NCI-H1092 (cell line): ENCODE data around the gene NPIPB6.

Source experiments
- DNase-seq: peaks from one replicate; lab custom pipeline; 2025; lab: John Stamatoyannopoulos, UW

NPIPB6 gene

DNA sequence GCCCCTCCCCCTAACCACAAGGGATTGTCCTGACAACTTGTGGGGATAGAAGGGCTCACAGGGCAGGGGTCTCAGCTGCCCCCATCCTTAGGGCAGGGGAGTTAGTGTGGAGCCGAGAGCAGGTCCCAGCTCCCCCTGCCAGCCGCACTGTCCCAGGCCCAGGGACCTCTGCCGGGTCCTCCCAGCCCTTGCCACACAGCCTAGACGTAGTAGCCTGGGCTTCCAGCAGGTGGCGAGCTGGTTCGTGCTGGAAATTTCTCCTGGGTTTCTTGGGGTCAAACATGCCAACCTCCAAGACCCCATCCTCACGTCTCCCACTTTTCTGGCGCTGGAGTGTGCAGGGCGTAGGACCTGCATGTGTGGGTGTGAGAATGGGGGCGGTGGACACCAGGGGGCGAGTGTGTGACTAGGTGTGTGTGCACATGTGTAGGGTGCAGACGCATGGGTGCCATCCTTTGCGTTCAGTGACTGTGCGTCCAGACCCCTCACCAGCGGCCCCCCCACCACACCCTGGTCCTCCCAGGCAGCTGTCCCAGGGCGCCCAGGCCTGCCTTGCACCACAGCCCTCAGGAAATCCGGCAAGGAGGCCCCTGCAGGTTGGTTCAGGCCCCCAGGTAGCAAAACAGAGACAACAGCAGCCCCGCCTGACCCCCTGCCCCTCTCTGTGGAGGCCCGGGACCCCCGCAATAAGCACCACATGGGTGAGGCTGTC is 41.5 kb downstream of the NPIPB6 start:
- DNase-seq: no peak

DNA sequence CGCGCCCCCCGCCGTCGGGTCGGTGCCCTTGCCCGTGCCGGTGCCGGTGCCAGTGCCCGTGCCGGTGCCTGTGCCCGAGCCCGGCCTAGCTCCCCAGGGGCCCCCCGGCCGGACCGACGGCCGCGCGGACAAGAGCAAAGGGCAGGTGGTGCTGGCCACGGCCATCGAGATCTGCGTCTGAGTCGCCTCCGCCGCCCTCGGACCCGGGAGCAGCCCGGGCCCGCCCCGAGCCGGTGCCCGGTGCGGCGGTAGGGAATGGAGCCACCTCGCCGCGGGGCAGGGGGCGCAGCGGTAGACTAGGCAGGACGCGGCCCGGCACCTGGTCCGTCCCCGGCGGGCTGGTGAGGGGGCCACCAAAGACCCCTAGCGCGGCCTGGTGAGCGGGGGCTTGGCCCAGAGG is 42.6 kb downstream of the NPIPB6 start:
- DNase-seq: no peak

DNA sequence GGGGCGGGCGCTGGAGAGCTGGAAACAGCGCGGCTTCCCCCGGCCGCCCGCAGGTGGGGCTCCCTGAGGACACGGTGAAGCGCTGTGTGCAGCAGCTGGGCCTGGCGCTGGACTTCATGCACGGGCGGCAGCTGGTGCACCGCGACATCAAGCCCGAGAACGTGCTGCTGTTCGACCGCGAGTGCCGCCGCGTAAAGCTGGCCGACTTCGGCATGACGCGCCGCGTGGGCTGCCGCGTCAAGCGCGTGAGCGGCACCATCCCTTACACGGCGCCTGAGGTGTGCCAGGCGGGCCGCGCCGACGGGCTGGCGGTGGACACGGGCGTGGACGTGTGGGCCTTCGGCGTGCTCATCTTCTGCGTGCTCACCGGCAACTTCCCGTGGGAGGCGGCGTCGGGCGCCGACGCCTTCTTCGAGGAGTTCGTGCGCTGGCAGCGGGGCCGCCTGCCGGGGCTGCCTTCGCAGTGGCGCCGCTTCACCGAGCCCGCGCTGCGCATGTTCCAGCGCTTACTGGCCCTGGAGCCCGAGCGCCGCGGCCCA is 43.2 kb downstream of the NPIPB6 start:
- DNase-seq: no peak

DNA sequence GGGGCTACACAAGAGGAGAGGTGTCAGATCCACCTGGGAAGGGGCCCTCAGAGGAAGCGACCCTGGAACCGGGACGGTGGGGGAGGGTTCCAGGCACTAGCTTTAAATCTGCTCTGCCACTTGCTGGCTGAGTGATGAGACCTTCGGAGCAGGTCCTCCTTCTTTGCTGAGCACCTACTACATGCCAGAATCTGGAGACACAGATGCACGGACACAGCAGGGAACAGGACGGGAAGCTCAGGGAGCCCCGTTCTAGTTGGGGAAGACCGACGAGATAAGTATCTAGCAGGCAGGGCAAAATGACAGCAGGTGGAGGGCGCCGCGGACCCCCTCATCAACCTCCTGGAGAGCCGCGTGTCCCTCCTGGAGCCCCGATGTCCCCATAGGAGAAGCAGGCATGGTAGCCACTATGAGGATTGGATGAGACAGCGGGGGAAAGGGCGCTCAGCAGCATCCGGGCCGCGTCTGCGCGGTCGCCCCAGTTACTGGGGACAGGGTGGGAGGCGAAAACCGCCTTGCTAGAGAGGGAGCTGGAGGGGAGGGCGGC is 43.8 kb downstream of the NPIPB6 start:
- no peak for DNase-seq

DNA sequence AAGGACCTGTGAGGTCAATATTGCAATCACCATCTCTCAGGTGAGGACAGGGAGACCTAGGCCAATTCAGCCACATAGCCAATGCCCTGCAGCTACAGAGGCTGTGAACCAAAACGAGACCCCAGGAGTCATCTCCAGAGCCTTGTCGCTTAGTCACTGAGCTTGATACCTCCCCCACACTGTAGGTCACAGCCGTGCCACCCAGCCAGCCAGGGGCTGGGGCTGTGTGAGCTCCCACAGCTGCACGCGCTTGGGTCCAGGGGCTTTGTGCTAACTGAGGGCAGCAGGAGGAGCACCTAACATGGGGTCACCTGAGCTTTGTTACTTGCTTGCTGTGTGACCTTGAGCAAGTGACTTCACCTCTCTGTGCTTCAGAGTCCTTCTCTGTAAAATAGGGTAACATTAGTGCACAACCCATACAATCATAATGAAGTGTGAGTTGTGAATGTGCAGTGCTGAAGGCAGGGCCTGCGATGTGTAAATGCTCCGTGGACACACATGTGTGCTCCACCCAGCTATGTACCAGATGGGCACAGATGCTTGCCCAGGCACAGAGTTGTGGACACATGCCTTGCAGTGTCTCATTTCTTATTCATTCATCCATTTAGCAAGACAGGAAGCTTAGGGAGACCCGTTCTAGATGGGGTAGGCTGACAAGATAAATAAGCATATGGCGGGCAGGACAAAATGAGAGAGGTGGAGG is 45.1 kb downstream of the NPIPB6 start:
- no peak for DNase-seq

DNA sequence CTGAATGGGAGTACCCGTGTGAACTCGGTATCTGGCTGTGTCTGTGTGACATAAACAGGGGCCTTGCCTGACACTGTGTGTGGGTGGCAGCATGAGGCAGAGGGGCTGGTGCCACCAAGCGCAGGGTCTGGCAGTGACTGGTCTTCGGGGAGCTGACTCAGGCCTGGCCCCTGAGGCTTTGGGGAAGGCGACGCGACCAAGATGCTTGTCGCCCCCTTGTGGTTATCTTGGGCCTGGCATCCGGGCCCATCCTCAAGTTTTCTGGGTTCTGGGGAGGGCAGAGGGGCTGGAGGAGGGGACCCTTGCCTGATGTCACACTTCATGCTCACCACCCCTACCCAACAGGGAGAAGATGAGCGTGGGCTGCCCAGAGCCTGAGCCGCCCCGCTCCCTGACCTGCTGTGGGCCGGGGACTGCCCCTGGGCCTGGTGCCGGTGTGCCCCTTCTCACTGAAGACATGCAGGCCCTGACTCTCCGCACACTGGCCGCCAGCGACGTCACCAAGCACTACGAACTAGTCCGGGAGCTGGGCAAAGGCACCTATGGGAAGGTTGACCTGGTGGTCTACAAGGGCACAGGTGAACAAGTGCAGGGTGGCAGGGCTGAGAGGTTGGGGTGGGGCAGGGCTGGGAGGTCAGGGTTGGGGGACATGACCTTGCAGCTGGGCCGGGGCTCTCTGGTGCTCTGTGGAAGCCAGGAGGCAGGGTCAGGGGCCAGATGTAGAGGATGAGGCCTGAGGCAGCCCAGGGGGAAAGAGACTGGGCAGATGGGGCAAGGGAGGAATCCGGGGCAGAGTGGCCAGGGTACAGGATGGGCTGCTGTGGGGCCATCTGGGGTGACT is 46.0 kb downstream of the NPIPB6 start:
- no peak for DNase-seq

DNA sequence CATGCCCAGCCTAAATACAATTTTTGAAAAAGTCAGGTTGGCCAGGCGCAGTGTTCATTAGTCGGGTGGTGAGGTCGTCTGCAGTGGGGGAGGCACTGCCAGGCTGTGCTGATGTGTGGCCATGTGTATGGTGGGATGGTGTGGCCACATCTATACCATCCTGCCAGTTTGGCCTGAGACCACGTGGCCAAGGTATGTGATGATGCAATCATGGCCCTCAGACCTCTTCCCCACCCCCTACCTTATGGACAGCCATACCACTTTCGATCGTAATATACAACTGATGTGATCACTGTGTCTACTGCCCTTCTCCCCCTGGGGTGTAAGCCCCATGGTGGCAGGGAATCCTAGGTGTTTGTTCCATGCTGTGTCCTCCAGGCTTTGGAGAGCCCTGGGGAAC is 47.3 kb downstream of the NPIPB6 start:
- DNase-seq: no peak

DNA sequence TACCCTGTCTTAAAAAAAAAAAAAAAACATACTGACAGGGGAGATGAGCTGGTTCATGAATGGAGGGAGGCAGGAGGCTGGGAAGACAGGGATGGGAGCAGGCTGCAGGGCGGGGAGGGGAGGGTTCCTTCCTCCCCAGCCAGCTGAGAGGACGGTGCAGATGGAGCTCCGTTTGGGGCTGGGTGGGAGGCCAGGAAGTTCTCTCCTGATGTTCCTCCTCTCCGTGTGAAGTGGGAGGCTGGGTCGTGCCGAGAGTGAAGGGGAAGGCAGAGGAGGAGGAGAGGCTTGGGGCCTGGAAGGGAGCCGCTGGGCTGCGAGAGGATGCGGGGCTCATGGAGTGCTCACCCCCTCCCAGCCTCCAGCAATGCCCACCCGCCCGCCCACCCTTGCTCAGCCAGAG is 49.7 kb downstream of the NPIPB6 start:
- DNase-seq: no peak

DNA sequence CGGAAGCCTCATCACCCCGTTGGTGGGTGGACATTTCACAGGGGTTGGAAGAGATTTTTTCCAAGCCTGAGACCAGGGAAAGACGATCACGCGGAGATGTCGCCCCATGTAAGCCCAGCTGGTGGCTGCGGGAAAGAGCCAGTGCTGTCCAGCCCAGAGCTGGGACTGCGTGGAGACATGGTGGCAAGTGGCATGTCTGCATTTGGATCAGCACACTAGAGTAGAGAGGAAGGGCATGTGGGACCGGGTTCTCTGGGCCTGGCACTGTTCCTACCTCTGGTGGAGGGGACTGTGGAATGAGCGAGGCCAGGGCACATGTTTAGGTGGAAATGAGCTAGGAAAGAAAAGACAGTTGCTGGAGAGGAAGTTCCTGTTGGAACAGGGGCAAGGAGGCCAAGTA is 51.0 kb downstream of the NPIPB6 start:
- no peak for DNase-seq

DNA sequence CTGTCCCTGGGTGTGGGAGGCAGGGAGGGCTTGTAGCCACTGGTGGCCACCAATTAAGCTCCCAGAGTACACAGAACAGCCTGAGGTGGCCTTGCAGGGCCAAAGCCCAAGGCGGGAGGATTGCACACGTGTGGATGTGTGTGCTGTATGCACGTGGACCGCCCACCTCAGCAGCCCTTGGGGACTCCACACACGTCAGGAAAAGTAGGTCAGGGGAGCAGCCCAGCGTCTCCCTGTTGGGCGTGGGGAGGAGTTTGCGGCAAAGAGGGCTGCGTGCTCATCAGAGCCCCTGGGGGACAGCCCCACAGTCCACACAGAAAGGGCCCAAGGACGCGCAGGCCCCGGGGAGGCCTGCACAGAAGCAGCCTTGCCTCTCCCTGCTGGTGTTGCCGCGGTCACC is 51.4 kb downstream of the NPIPB6 start:
- no peak for DNase-seq

DNA sequence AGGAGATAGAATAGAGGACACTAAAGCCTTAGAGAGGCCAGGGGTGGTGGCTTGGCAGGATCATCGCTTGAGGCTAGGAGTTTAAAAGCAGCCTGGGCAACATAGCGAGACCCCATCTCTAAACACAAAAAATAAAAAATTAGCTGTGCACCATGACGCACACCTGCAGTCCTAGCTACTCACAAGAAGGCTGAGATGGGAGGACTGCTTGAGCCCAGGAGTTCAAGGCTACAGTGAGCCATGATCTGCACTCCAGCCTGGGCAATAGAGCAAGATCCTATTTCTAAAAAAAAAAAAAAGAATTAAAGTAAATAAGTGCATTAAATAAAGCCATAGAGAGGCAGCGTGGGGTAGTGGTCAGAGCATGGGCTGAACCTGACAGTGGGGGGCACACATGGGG is 51.9 kb downstream of the NPIPB6 start:
- DNase-seq: no peak

DNA sequence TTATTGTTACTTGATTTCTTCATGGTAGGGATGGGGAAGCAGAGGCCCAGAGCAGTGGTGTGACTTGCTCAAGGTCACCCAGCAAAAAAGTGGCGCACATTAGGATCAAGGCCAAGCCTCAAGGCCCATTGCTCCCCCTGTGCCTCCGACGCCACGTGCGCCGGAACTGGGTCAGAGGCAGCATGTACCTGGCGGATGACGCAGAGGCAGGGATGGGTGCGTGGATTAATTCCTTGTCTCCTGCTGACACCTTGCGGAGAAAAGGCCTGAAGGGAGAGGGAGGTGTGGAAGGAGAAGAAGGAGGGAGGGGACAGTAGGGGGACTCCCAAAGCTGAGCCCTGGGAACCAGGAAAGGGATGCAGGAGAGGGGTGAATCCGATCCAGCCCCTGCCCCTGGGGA is 52.5 kb downstream of the NPIPB6 start:
- DNase-seq: no peak

DNA sequence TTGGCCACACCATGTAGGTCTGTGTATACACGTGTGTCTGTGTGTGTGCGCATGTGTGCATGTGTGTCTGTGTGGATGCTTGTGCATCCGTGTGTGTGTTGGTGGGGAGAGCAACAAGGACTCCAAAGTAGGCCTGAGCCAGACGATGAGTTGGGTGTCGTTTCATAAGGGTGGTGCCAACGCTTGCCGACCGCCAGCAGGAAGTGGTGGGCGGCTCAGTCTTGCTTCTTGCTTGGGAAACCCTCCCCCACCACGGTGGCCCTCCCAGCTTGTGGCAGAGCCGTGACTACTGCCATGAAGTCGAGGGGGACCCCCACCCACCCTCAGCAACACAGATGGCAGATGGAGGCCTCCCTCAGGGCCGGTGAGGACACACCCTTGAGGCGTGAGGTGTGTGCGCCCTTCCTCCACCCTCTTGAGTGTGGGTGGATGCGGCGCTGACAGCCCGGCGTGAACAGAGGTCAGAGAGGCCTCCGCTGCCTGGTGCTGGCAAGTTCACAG is 53.4 kb downstream of the NPIPB6 start:
- no peak for DNase-seq

DNA sequence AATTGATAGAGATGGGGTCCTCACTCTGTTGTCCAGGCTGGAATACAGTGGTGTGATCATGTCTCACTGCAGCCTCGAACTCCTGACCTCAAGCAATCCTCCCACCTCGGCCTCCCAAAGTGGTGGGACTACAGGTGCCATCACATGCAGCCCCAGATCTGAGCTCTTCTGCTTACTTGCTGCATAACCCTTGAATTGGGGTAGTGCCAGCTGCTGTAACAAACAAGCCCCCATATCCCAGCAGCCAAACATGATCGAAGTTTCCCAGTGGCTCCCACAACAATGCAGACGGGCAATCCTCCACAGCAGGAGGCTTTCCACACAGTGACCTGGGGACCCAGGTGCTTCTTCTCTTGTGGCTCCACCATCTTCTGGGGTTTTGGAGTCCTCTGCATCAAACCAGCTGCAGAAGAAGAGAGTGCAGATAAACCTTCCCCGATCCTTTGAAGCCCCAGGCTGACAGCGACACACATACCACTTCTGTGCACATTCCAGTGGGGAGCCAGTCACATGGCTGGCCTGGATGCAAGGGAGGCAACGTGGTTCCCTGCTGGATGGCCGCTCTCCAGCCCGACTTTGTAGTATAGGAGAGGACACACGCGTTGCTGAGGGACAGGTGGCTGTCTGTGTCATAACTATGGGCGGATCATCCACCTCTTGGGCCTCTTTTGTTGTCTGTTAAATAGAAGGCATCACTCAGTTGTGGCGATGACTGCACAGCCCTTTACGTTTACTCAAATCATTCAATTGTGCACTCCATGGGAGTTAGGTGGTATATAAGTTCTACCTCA is 54.3 kb downstream of the NPIPB6 start:
- DNase-seq: no peak

DNA sequence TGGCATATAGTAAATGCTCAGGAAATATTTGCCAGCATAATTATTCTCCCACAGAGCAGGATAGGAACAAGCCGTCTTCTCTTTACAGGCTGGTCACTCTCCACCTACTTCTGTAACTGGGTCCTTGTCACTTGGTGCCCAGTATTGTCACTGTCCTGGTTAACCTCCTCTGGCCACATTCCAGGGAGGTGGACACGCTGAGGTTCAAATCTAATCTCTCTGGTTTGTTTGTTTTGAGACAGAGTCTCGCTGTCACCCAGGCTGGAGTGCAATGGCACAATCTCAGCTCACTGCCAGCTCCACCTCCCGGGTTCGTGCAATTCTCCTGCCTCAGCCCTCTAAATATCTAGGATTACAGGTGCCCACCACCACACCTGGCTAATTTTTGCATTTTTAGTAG is 55.4 kb downstream of the NPIPB6 start:
- no peak for DNase-seq

DNA sequence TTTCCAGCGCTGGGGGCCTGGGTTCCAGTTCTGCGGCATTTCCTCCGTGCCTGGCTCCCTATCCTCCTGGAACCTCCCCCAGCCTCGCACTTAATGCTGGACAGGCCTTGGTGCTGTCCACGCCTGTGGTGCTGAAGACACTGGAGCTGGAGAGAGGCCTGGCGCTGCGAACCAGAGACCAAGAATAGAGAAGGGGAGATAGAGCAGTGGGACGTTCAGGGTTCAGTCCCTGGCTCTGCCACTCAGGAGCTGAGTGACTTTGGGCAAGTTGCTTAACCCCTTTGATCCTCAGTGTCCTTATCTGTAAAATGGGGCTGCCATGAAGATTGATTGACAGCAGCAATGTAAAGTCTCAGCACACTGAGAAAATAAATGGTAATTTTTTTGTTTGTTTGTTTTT is 59.1 kb downstream of the NPIPB6 start:
- DNase-seq: no peak

DNA sequence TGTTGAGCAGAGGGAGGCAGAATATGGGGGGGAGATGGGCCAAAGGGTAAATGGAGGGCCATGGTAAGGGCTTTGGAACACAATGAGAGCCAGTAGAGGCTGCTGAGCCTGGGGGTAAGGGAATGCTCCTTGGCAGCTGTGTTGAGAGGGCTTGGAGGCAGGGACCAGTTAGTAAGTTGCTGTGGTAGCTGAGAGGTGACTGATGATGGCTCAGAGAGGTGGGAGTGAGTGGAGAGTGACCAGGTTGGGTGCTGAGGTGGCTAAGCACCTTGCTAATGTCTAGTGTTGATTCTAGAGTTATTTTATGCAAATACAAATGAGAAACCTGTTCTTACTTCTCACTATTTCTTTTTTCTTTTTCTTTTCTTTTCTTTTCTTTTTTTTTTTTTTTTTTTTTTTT is 60.2 kb downstream of the NPIPB6 start:
- no peak for DNase-seq

DNA sequence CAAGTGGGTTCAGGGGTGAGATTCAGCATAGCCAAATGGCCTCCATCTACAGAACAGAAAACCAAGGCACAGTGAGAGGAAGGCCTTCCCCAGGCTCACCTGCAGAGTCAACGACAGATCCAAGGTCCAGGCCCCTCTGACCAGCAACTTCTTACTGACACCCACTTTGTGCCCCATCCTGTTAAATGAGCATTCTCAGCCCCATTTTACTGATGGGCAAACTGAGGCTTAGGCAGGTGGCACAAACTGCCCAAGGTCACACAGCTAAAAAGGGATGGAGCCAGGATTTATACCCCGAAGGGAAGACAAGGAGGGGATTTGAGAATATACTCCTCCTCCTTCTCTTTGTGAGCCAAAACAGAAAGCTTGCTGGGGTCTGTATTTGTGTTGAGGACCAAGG is 61.7 kb downstream of the NPIPB6 start:
- DNase-seq: no peak

DNA sequence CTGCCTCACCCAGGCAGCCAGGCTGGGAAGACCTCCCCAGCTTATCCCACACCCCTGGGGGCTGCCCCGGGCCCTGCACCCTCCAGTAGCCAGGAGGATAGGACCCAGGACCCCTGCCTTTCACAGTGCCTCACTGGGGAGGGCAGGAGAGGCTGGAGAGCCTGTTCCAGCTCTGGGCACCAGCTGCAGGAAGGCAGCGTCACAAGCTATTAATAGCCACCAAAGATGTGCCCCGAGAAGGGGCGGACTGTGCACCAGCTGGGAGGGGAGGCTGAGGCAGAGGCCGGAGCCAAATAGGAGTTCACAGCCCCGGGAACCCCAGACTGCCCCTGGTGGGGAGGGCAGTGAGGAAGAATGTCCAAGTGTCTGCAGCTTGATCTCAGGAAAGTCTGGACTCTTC is 62.2 kb downstream of the NPIPB6 start:
- no peak for DNase-seq

DNA sequence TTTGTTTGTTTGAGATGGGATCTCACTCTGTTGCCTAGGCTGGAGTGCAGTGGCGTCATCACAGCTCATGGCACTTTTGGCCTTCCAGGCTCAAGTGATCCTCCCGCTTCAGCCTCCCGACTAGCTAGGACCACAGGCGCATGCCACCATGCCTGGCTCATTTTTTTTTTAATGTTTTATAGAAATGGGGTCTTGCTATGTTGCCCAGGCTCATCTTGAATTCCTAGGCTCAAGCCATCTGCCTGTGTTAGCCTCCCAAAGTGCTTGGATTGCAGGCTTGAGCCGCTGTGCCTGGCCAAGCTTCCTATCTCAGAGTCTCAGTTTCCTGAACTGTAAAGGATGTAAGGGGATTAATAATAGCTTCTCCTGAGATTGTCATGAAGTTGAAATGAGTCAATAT is 63.0 kb downstream of the NPIPB6 start:
- DNase-seq: no peak

DNA sequence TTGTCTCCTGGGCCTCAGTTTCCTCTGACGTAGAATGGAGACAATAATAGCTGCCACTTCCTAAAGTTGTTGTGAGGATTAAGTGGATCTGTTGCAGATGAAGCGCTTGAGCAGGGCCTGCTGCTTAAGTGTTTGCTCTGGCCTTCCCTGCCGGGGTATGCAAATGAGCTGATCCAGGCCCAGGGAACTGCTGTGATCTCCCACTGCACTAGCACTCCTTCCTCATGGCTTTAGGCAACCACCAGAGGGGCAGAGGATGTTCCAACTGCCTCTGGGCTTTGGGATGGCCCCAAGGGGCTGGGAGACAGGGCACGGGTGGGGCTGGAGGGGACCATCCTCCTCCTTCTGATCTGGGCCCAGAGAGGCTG is 64.8 kb downstream of the NPIPB6 start:
- DNase-seq: no peak
